Measurements from ENCODE around the gene COL27A1.
A peak's percentile ranks its signal among the peaks of the same experiment; 100 is the strongest.

COL27A1 gene

DNA sequence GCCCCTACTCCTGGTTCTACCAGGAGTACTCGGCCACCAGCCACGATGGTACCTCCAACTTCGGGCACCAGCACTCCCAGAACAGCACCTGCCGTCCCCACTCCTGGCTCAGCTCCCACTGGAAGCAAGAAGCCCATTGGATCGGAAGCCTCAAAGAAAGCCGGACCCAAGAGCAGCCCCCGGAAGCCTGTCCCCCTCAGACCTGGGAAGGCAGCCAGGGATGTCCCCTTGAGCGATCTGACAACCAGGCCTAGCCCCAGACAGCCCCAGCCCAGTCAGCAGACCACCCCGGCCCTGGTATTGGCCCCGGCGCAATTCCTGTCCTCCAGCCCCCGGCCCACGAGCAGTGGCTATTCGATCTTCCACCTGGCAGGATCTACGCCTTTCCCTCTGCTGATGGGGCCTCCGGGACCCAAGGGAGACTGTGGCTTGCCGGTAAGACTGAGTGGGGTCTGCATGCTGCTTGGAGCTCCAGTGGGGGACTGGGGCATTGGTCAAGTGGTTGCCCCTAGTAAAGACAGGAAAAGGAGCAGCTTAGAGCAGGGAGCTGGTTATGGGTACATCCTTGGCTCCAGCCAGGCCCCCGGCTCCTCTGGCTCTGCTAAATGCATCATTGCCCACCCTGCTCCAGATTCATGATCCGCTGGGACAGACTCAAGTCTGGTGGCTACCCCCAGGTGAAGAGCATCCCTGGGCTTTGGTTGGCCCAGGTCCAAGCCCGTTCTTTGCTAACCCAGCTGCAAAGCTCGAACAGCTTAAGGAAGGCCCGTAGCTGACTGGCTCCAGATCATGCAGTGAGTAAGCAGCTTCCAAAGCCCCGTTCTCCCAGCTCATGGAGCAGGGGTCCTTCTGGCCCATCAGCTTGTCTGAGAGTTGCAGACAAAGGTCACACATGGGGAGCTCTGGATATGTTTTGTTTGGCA lies 14.0 kb downstream of the COL27A1 start:
- no peak for DNase-seq (ENCODE audit: low spot score)

DNA sequence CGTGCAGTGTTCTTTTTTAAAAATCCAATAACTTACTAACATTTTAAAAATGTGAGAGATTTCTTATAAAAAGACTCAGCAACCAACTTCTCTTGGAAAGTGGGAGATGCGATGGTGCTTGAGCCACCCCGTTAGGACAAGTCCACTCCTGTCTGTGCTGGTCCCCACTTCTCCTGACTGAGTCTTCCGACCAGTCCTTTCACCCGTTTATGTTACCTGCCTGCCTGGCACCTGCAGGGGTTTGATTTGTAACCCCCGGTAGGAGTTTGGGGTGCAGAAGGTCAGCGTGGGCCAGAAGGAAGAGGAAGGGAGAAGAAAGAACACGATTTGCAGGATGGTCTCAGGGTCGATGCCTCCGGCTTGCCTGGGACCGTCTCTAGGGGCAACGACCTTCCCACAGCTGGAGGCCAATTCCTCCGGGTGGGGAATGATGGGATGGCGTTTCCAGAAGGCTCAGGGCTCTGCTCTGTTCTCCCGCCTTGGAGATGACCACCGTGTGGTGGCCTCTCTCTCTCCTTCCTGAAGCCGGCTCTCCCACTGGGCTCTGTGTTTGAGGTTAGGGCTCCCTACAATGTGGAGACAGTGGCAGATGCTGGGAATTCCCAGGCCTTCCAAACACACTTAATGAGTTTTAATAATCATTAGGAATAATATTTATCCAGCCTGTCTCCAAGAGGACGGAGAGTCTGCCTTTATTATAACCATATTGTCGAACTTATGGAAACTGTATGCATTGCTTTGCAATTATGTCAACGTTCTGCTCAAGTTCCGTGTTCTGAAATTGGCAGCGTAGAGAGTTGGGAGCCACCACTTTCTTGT lies 14.8 kb downstream of the COL27A1 start:
- no peak for DNase-seq (ENCODE audit: low spot score)

GRCh38 chr9:114170771-114171461 lies 15.6 kb downstream of the COL27A1 start:
- no peak for DNase-seq (ENCODE audit: low spot score)

- DNase-seq (ENCODE audit: low spot score) = no peak
Measured at GRCh38 chr9:114171500-114171899, 16.2 kb downstream of the COL27A1 start.

- DNase-seq (ENCODE audit: low spot score) = no peak
Measured at GRCh38 chr9:114172981-114173833, 17.9 kb downstream of the COL27A1 start.

- no peak for DNase-seq (ENCODE audit: low spot score)
Measured at GRCh38 chr9:114174557-114174875, 19.2 kb downstream of the COL27A1 start.

- peak; percentile 82 for DNase-seq (ENCODE audit: low spot score)
Measured at GRCh38 chr9:114174876-114175771, 19.8 kb downstream of the COL27A1 start.

DNA sequence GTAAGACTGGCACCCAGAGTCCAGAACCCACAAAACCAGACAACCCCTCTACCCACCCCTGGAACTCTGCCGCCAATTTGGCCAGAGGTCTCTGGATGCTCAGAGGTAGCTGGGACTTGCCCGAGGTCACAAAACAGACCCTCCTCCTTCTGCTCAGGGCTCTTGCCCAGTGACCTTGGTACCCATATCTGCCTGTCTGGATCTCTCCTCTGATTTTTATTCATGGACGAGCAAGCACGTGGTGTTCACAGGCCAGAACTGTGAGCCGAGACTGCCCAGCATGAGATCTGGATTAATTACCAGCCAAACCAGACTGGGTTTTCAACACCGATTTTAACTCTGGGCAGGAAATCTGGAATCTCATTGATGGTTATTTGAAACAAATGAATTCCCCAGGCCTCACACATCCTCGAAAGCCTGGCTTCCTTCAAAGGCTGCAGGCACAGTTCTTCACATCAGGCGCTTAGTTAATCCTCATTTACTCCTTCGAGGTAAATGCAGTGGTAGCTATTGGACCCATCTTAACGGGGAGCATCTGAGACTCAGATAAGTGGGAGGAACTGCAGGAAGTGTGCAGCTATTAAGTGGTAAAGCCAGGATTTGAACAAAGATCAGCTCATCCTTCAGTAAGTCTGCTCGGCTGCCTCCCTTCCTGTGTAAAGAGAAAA lies 21.4 kb downstream of the COL27A1 start:
- DNase-seq (ENCODE audit: low spot score) = no peak

GRCh38 chr9:114177423-114178064 lies 22.2 kb downstream of the COL27A1 start:
- DNase-seq (ENCODE audit: low spot score) = peak; percentile 51

DNA sequence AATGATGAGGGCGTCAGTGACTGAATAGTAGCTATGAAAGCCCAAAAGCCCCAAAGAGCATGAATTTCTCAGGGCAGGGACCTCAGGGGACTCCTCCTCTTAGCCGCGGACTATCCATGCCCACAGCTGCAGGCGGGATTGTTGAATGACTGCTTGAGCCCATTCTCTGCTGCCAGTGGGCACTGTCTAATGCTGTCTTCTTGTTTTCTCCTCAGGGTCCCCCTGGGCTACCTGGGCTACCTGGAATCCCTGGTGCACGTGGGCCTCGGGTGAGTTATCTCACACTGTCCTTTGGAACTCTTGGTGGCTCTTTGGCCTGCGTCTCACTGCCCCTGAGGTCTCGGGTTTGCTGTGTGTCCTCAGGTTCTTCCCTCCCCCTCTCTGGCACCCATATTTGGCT lies 22.7 kb downstream of the COL27A1 start:
- no peak for DNase-seq (ENCODE audit: low spot score)

DNA sequence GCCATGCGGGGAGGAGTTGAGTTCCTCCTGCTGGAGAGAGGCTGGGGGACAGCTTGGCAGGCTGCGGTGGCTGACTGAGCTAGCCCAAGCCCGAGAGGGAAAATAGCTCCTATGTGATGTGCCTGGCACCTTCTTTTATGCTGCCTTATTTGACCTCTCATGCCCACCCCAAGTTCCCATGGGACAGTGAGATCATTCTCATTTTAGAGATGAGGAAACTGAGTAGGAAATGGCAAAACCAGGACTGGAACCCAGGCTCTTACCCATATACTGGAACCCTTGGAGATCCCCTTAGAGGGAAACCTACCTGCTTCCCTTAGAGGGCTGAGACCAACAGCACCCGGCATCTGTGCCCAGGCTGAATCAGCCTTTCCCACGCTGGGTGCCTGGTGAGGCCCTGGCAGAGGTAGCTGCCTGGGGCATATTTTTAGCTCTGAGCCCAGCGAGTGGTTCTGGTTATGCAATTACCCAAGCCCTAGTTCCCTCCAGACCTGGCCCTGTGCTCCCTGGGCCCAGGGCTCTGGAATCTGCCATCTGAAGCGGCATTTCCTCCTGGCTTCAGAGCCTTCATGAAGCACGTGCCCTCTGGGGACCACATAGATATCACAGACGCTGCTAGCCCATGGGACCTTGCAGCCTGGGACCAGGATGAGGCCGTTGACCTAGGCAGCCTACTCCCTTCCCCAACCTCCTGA lies 23.6 kb downstream of the COL27A1 start:
- no peak for DNase-seq (ENCODE audit: low spot score)

- DNase-seq (ENCODE audit: low spot score) = no peak
Measured at GRCh38 chr9:114179516-114179915, 24.2 kb downstream of the COL27A1 start.

DNA sequence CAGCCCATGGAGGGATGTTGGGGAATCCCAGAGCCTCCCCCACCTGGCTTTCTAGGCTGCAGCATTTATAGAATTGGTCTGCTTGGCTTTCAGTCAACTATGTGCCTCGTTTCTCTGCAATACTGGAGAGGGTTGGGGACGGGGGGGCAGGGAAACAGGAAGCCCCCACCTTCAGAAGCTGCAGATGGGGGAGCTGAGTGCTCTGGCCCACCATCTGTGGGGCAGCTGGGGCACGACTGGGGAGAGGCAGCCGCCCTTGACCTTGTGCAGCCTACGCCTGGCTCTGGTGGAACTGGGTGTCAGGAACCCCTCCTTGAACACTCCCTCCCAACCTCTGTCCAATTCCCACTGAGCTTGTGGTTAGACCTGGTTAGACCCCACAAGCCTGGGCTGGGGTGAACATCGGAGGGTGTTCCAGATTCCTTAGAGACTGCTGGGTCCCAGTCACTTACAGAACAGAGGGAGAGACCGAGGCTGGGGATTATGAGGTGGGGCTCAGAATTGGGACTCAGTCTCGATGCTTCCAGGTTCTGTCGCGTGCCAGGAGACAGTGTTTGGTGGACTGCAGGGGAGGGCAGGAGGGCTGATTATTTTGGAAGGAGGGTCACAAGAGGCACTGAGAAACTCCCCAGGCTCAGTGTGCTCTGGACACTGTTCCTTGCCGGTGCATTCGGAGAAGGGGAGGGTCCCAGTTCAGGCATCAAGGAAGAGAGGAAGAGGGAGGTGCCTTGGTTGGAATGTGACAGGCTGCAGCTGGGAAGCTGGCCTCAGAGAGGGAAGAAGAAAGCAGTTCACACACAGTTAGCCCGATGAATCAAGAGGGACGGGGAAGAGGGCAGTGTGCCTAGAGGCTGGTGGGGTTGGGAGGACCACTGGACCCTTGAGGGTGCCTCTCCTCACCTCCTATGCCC lies 25.6 kb downstream of the COL27A1 start:
- no peak for DNase-seq (ENCODE audit: low spot score)

DNA sequence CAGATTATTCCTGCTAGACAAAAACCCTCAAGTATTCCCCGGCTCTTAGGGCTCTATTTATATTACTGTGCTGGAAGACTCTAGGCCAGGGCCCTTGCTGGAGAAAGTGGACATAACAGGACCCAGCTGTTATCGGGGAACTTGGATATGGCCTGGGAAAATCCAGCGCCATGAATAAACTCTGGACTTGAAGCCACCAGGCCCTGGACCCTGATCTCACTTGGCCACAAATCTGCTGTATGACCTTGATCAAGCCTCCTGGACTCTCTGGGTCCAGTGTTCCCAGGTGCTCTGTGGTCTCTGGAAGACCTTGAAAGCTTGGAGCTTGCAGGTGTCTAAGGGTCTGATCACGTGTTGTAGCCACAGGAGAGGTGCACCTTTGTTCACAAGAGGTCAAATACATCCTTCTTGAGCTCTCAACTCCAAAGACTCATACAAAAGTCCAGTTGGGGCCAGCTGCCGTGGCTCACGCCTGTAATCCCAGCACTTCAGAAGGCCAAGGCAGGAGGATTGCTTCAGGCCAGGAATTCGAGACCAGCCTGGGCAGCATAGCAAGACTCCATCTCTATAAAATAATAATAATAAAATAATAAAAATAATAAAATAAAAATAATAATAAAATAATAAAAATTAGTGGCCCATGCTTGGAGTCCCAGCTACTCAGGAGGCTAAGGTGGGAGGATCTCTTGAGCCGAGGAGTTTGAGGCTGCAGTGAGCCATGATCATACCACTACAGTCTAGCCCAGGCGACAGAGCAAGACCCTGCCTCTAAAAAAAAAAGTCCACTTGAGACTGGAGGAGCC lies 26.5 kb downstream of the COL27A1 start:
- no peak for DNase-seq (ENCODE audit: low spot score)

DNA sequence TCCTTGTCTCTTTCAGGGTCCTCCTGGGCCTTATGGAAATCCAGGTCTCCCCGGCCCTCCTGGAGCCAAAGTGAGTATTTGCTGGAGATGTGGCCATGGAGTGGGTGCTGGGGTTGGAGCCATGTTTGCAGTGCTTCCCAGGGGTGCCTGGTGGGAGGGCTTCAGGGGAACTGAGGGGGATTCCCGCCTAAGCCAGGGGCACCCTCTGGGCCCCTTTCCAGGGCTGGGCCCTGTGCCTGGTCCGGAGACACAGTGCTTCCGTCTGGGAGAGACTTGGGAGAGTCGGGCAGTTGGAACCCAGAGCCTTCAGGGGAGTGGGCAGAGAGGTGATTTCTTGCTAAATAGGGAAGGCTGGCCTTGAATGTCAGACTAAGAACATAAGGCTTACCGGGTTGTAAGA lies 27.7 kb downstream of the COL27A1 start:
- DNase-seq (ENCODE audit: low spot score) = no peak

GRCh38 chr9:114184071-114184470 lies 28.7 kb downstream of the COL27A1 start:
- DNase-seq (ENCODE audit: low spot score) = no peak

DNA sequence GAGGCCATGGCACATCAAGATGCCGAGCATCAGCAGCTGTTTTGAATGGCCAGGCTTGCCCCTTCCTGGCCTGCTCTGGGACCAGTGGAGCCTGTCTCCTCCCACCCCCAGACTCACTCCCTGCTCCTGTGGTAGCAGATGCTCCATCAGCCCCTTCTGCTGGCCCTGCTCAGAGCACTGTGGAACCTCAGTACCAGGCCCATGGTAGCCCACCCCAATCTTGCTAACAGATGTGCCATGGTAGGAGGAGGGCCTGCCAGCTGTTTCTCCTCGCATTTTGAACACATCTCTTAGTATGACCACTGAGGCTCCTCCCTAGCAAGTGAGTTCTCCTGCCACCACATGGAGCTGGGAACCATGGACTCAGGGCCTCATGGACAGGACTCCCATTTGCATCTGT lies 29.5 kb downstream of the COL27A1 start:
- no peak for DNase-seq (ENCODE audit: low spot score)
